Ovary (tissue), 3 donors: ENCODE measurements around the gene HINT1.

Experiments used
- CTCF ChIP-seq, 3 donors: fragments of 450-650 bp in 2 of 3; fragments of 200-600 bp in 1 of 3; IDR thresholded peaks; one replicate each; pipeline versions ENCODE4 v1.5.1 to v1.8.0; 2016 to 2022; ENCODE audit warnings: antibody characterized with exemption in 3 of 3, mild to moderate bottlenecking in 1 of 3
- EP300 ChIP-seq: sonication (generic); formaldehyde crosslinking; IDR thresholded peaks from one replicate; pipeline ENCODE4 v1.6.1; 2017; ENCODE audit warnings: antibody characterized with exemption
- donor health status: DM: no; HTN: no; CAD: no.

GRCh38 chr5:131167615-131168014 lies 2.6 kb upstream of the HINT1 start:
- TF ChIP-seq CTCF (IDR thresholded peaks at IDR 0.05) (no peak), EP300 (no peak)
